Measurements from ENCODE around the gene KLHL18. TPM values are rescaled to one million over a fixed set of nuclear protein-coding genes. Genes with fewer than 3 reads are reported as not detected.
"Not testable (repeated sequence)": the region's sequence is repeated elsewhere in the genome, so short reads cannot be mapped to it uniquely, and the experiment has no call there.

The KLHL18 gene
- total RNA-seq = 20.3 and 23.1 TPM in 2 replicates

DNA sequence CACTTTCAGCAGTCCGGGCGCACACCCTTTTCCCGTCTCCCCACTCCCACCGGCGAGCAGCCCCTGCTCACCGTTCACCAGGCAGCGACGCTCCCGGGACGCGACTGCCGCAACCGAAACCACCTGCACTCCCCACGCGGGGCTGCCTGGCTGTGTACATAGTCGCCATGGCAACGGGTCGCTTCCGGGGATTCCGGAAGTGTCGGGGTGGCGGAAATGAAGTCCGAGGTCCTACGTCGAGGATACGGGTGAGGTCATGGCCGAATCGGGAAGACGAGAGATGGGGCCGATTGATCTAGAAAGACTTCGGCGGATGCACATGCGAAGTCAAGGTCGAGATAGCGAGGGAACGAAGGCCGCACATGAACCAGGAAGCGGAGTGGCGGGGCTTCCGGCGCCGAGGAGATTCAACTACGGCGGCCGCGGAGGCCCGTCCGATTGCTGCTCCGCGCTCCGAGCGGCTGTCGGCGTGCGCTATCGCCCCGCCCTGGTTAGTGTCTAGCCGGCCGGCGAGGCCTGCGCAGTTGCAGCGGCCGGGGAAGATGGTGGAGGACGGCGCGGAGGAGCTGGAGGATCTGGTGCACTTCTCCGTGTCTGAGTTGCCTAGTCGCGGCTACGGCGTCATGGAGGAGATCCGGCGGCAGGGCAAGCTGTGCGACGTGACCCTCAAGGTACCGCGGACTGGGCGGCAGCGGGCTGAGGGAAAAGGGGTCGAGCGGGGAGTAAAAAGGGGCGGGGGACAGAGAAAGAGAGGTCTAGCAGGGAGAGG, at the start of gene KLHL18, which contains the start of gene KIF9:
Gene KLHL18, plus strand, starts transcription at position 521 of the 769 bp plus-strand sequence. Its CDS starts 22 bp downstream, at position 543.
Gene KIF9, minus strand, starts transcription at position 376 of the 769 bp plus-strand sequence. CDS start 5,425 bp downstream, outside the sequence.
- DNase-seq (ENCODE audit: low read depth in 2 of 2) = peak; percentile 78 to 92

- DNase-seq (ENCODE audit: low read depth in 2 of 2) = no peak
These were observed 44.7 kb upstream of the KLHL18 start for GRCh38 chr3:47238017-47238416.

- DNase-seq (ENCODE audit: low read depth in 2 of 2) = no peak
These were observed 42.8 kb upstream of the KLHL18 start for GRCh38 chr3:47239929-47240328.

GRCh38 chr3:47243419-47244147, 39.2 kb upstream of the KLHL18 start:
- DNase-seq (ENCODE audit: low read depth in 2 of 2) = no peak

DNA sequence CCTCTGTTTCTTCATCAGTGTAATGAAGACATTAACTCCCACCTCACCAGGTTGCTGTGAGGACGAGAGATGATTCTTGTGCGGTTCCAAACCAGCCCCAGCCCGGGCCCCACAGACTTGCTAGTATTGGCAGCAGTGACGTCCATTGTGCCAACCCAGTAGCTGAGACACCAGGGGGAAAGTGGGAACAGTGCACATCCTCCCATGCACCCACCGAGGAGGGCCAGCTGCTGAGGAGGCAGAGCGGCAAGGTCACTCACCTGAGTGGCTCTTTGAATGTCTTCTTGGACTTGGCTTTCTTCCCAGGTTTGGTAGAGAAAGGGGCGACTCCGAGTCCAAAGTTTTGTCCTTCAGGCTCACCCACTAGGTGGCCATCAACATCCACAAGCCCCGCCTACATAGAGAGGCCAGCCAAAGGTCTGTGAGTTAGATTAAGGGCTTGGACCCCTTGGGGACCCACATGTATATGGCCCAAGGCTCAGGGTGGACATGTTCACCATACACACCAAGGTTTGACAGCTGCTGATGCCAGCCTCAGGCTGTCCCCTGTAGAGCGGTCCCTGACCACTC, 38.1 kb upstream of the KLHL18 start:
- no peak for DNase-seq (ENCODE audit: low read depth in 2 of 2)

GRCh38 chr3:47245271-47245670, 37.5 kb upstream of the KLHL18 start:
- DNase-seq (ENCODE audit: low read depth in 2 of 2) = no peak

DNA sequence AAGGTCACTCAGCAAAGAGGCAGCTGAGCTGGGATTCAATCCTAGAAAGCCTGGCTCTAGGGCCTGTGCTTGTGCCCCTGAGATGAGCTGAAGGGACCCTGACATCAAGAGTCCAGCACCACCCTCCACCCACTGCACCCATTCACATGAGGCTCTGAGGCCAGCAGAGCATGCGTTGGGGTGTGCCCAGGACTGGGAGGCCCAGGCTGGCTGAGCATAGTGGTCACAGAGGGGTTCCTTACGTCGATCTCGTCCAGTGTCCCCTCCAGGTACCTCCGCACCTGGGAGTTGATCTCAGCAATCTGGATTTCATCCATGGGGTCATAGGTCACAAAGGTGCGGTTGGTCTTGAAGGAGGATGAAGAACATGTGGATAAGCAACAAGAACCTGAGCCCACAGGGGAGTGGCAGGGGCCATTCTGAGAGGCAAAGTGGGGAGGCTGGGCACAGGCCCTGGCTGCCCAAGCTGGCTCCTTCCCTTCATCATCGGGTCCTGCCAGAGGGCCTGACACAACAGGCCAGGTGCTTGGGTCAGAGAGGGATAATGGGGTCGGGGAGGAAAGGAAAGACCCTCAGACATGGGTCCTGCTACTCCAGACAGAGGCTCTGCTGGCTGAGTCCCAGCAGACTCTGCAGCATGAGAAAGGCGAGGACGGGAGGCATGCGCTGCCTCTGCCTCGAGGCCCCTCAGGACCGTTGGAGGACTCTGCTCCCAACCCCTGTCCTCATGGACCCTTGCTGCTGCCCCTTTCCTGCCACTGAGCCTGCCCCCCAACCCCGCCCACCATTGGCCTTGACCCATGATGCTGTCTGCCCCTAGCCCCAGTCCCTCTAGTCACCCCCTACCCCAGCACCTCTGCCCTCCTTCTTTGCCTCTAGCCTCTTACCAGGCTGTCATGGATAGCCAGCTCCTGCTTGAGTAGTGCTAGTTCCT, 35.3 kb upstream of the KLHL18 start:
- no peak for DNase-seq (ENCODE audit: low read depth in 2 of 2)

DNA sequence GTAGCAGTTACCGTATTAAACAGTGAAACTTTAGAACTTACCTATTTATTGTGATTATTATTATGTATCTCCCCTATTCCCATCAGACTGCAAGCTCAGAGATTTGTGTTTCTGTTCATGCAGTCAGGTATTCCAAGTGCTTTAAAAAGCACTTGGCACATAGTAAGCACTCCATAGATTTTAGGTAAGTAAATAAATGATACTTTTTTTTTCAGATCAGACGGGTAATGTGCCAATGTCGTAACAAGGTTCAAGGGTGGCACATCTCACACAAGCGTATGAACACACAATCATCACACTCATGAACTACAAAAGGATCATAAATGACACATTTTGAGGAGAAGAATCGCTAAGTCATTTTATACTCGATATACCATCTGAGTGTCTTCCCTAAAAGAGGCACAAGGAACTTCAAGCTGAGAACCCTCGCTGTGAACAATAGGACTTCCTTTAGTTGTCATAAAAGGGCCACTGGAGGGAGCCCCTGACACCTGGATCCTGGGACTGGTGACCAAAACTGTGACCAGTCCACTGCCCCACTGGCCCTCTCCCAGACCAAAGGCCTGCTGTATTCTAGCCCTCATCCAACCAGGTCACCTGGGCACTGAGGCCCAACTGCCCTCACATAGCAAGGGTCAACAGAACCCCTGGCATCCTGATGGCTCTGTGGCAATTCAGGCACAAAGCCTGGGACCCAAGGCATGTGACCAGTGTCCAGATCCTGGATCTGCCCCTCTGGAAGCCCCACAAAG, 32.3 kb upstream of the KLHL18 start:
- peak; percentile 43 to 59 for DNase-seq (ENCODE audit: low read depth in 2 of 2)

DNA sequence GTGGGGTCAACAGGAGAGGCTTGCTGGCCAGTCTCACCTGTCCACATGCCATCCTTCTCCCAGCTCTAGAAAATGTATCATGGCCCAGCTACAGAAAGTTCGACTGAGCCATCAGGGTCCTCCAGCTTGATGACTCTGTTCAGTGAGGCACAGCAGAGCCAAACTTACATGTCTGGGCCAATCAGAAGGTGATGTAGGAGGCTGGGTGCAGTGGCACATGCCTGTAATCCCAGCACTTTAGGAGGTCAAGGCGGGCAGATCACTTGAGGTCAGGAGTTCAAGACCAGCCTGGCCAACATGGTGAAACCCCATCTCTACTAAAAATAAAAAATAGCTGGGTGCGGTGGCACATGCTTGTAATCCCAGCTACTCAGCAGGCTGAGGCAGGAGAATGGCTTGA, 31.7 kb upstream of the KLHL18 start:
- not testable (repeated sequence) for DNase-seq (ENCODE audit: low read depth in 2 of 2)

DNA sequence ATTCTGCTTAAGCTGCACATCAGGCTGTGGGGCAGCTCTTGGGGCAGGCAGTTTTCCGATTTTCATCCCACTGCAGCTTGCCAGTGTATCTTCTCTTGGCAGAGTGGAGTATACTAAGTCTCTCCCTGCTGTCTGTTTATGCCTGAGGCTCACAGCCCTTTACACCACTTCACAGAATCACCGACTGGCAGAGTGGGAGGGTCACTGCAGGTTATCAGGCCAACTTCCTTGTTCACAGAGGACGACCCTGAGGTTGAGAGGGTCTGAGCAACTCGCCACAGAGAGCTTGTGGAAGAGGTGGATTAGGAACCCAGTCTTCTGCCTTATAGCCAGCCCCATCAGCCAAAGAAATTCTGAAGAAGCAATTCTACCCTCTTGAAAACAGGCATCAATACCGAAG, 31.1 kb upstream of the KLHL18 start:
- DNase-seq (ENCODE audit: low read depth in 2 of 2) = no peak

GRCh38 chr3:47256331-47256730, 26.4 kb upstream of the KLHL18 start:
- DNase-seq (ENCODE audit: low read depth in 2 of 2) = not testable (repeated sequence)

- no peak for DNase-seq (ENCODE audit: low read depth in 2 of 2)
These were observed 23.6 kb upstream of the KLHL18 start for GRCh38 chr3:47259114-47259513.

GRCh38 chr3:47260605-47261004, 22.1 kb upstream of the KLHL18 start:
- no peak for DNase-seq (ENCODE audit: low read depth in 2 of 2)

- no peak for DNase-seq (ENCODE audit: low read depth in 2 of 2)
These were observed 21.4 kb upstream of the KLHL18 start for GRCh38 chr3:47261301-47261700.

DNA sequence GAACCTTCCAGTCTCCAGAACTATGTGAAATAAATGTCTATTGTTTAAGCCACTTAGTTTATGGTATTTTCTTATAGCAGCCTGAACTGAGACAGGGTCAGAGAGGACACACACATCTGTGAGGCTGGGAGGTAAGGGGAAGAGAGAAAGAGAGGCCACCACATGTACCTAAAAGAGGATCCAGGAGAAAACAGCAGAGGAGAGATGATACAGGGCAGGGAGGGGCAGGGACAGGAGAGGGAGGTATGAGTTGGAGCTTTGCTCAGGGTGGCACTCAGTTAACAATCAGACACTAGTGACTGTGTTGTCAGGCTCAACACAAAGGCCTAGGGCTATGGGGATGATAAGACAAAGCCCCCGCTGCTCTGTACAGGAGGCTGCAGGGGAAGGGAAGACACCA, 17.7 kb upstream of the KLHL18 start:
- no peak for DNase-seq (ENCODE audit: low read depth in 2 of 2)

DNA sequence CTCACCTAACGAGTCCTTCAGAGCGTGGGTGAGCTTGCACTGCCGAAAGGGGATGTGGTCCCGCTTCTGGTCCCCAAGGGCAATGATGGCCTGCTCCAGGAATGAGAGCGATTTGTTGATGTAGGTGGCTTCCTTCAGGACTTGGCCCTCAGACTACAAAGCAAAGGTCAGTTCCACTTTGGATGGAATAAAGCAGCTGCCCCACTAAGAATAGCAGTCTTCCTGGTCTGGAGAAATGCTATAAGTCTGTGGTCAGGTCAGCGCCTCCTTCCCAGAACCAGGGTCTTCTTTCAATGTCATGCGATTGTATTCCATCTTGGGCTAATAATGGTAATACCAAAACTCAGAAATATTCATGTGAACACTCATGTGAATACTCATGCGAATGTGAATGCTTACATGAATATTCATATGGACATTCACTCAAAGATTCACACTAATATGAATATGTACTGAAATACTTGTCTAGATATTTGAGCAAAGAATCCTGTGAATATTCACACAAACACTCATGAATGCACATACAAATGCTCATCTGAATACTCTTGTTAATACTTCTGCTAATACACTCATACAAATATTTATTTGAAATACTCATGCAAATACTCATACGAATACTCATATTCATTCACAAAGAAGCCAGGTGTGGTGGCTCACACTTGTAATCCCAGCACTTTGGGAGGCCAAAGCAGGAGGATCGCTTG, 16.9 kb upstream of the KLHL18 start:
- no peak for DNase-seq (ENCODE audit: low read depth in 2 of 2)

DNA sequence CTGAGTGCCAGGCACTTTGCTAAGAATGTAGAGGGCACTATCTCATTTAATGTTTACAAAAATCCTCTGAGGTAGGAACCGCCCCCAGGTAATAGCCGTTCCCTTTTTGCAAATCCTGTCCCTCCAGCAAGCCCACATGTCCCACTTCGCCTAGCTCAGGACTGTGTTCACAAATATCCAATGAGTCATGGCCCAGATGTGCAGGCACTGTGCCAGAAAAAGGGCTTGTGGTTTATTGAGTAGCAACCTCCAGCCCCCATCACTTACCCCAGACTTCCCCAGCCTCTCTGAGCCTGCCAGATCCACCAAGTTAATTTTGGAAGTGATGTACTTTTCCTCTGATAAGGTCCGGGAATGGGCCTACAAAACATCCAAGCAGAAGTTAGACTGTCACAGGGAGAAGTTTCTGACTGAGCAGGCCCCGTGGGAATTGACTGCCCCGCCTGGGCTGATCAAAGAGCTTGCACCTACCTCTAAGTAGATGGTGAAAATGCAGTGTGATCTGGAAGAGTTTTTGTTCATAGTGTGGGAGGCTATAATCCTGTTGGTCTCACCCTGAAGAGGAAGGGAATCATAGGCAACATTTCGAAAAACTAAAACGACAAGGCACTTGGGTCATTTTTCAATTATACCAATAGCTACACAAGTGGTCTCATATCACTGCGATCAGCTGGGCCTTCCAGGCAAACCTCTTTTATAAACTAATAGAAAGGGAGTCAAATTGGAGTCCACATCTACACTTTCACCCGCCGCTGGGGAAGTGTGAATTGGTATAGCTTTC, 15.8 kb upstream of the KLHL18 start:
- peak; percentile 68 to 90 for DNase-seq (ENCODE audit: low read depth in 2 of 2)

DNA sequence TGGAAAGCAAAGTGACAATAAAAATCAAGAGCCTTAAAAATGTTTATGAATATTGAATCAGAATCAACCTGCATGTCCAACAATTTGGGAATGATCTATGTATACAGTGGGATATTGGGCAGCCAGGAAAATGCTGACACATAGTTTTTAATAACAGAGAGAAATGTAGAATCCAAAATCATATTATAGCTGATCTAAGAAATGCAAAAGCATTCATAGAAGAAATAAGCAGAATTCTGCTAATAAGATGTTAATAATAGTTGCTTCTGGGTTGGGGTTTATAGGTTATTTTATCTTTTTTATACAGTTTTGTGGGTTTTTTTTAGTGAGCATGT, 15.3 kb upstream of the KLHL18 start:
- no peak for DNase-seq (ENCODE audit: low read depth in 2 of 2)

DNA sequence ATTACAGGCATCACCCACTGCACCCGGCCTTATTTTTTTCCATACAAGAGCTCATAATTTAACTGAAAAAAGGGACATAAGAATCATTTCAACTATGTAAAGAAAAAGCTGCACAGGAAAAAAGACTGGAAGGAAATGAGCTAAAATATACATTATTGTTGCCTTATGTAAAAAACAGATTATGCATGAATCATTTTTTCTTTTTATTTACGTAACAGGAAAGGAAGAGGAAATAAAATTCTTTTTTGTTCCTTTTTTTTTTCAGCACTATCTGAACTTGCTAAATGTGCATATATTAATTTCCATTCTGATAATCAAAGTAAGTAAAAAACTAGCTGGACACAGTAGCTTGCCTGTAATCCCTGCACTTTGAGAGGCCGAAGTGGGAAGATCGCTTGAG, 12.2 kb upstream of the KLHL18 start:
- no peak for DNase-seq (ENCODE audit: low read depth in 2 of 2)
